Panc1 (cell line): ENCODE results near the gene CFAP74.

Experiments
- CTCF ChIP-seq: fragments of 450-650 bp; IDR thresholded peaks from 2 replicates; pipeline ENCODE4 v1.5.1; 2017; ENCODE audit warnings: mild to moderate bottlenecking
- POLR2AphosphoS5 ChIP-seq: IDR thresholded peaks from 2 replicates; pipeline ENCODE4 v1.6.1; 2012; ENCODE audit warnings: mild to moderate bottlenecking, low read depth, low read length, moderate library complexity
- REST ChIP-seq, 2 experiments: IDR thresholded peaks; 2 replicates each; pipeline ENCODE4 v1.6.1; 2011 to 2012; ENCODE audit warnings: low read depth in 2 of 2, control low read depth in 1 of 2, low read length in 1 of 2, mild to moderate bottlenecking in 1 of 2, moderate library complexity in 1 of 2; ENCODE audit not compliant: insufficient read depth in 1 of 2
- SIN3A ChIP-seq: IDR thresholded peaks from 2 replicates; pipeline ENCODE4 v1.6.1; 2012; ENCODE audit warnings: low read depth, mild to moderate bottlenecking, low read length, moderate library complexity, borderline replicate concordance; ENCODE audit not compliant: insufficient read depth
- TCF7L2 ChIP-seq: IDR thresholded peaks from 2 replicates; pipeline ENCODE4 v1.6.1; 2011; ENCODE audit warnings: mild to moderate bottlenecking, low read depth, low read length, inconsistent platforms

GRCh38 chr1:1900883-1901640 lies 102.5 kb downstream of the CFAP74 start:
- no peak for TF ChIP-seq SIN3A
- TF ChIP-seq CTCF: no peak
- no peak for TF ChIP-seq REST (IDR thresholded peaks at IDR 0.05; ENCODE audit: insufficient read depth in 1 of 2, low read depth in 2 of 2, low read length in 1 of 2)
- no peak for TF ChIP-seq POLR2AphosphoS5
- no peak for TF ChIP-seq TCF7L2
